Stimulated activated CD4-positive, alpha-beta T cell treated with anti-CD3 and anti-CD28 coated beads, Interleukin-2, amount 100 ng/mL, for 24 hours (primary cell): Measurements from ENCODE around the gene ZPR1.
"Not testable (repeated sequence)": the region's sequence is repeated elsewhere in the genome, so short reads cannot be mapped to it uniquely, and the experiment has no call there.

Source experiments
- DNase-seq, 2 donors: peaks; one replicate each; pipeline ENCODE4 v3.0.0-alpha.2; 2020

The ZPR1 gene

GRCh38 chr11:116823031-116823843 is 35.4 kb upstream of the ZPR1 start, which contains the start of gene APOA4:
Gene APOA4, minus strand, starts transcription at chr11:116823304. Its CDS starts 113 bp downstream, at chr11:116823191.
- no peak for DNase-seq

GRCh38 chr11:116822575-116822974 is 34.8 kb upstream of the ZPR1 start:
- no peak for DNase-seq

DNA sequence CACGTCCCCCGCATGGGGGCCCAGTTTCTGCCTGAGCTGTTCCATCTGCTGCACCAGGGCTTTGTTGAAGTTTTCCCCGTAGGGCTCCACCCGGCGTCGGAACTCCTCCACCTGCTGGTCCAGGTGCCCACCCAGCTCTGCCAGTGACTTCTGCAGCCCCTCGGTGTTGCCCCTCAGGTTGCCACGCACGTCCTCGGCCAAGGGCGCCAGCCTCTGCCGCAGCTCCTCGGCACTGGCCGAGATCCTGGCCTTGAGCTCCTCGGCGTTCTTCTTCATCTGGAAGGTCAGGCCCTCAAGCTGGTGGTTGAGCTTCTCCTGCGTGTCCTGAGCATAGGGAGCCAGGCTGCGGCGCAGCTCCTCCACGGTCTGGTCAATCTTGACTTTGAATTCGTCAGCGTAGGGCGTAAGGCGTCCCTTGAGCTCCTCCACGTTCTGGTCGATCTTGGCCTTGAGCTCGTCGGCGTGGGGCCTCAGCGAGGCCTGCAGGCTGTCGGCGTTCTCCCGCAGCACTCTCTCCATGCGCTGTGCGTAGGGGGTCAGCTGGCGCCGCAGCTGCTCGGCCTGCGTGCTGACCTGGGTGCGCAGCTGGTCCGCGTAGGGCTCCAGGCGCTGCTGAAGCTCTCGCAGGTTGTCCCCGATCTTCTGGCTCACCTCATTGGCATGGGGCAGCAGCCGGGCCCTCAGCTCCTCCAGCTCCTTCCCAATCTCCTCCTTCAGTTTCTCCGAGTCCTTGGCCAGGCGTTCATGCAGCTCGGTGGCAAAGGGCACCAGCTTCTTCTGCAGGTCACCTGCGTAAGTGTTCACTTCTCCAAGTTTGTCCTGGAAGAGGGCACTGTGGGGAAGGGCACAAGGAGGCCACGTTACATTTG is 33.5 kb upstream of the ZPR1 start:
- no peak for DNase-seq

- no peak for DNase-seq
Measured at GRCh38 chr11:116819049-116819448, 31.2 kb upstream of the ZPR1 start.

DNA sequence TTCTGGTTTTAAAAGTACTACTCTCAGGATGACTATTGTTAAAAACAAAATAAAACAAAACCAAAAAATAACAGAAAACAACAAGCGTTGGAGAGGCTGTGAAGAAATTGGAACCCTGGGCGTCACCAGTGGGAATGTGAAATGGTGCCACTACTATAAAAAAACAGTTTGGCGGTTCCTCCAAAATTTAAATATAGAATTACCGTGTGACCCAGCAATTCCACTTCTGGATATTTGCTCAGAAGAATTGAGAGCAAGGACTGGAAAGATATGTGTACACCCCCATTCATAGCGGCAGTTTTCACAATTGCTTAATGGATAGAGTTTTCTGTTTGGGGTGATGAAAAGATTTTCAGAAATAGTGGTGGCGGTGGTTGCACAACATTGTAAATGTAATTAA is 26.7 kb upstream of the ZPR1 start:
- no peak for DNase-seq

- no peak for DNase-seq
Measured at GRCh38 chr11:116813781-116814471, 26.1 kb upstream of the ZPR1 start.

- DNase-seq = no peak
Measured at GRCh38 chr11:116813170-116813569, 25.3 kb upstream of the ZPR1 start.

DNA sequence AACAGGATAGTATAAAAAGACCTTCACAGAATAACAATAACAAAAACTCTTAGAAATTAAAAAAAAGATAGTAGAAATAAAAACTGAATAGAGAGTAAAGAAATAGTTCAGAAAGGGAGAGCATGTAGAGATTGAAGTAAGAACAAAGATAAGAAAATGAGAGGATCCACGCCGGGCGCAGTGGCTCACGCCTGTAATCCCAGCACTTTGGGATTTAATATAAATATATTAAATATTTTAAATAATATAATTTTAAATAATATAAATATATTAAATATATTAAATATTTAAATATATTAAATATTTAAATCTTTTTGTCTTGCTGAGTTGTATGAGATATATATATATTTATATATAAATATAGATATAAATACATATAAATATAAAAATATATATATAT is 24.3 kb upstream of the ZPR1 start:
- DNase-seq = no peak

- no peak for DNase-seq
Measured at GRCh38 chr11:116811194-116811593, 23.4 kb upstream of the ZPR1 start.

DNA sequence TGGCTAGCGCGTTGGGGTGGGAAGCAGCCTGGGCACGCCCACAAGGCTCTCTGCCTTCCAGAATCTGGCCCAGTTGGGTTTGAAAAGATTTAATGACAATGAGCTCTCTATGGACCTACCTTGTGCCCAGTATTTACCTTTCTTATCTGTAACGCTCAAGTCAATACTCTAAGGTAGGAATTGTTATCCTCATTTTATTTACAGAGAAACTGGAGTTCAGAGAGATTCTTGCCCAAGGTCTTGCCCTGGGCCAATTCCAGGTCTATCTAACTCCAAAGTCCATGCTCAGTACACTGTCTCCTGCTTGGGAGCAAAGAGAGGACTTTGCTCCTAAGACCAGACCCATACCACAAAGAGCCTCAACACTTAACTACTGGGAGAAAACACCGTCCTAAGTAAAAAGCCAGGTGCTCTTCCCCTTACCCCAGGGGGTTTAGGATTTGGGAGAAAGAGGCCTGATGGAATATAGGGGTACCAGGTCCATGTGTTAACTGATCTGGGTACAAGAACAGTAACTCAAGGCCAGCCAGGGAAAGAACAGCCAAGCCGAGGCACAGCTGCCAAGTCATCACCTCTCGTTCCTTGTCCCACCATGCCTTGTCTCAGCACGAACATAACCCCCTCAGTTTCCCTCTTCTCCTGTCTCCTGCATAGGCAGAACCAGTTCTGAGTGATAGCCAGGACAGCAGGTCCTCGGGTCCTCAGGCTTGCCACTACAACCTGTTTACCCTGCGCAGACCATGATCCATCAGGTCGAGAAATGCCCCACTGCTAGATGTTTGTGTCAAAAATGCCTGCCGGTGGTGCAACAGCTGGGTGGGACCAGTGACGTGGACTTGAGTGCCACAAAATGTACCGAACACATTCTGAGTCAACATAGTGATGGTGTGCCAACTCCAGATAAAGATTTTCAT is 20.7 kb upstream of the ZPR1 start:
- no peak for DNase-seq

GRCh38 chr11:116807601-116808261 is 19.9 kb upstream of the ZPR1 start:
- DNase-seq = no peak

GRCh38 chr11:116804001-116804400 is 16.2 kb upstream of the ZPR1 start:
- DNase-seq = no peak

DNA sequence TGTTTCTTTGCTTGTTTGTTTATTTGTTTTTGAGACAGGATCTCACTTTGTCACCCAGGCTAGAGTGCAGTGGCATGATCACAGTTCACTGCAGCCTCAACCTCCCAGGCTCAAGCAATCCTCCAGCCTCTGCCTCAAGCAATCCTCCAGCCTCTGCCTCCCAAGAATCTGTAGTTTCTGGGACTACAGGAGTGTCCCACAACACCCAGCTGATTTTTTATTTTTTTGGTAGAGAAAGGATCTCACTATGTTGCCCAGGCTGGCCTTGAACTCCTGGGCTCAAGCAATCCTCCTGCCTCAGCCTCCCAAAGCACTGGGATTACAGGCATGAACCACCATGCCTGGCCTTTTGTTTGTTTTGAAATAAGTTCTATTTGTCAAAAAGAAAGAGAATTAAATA is 13.8 kb upstream of the ZPR1 start:
- not testable (repeated sequence) for DNase-seq

- no peak for DNase-seq
Measured at GRCh38 chr11:116800610-116801009, 12.8 kb upstream of the ZPR1 start.

DNA sequence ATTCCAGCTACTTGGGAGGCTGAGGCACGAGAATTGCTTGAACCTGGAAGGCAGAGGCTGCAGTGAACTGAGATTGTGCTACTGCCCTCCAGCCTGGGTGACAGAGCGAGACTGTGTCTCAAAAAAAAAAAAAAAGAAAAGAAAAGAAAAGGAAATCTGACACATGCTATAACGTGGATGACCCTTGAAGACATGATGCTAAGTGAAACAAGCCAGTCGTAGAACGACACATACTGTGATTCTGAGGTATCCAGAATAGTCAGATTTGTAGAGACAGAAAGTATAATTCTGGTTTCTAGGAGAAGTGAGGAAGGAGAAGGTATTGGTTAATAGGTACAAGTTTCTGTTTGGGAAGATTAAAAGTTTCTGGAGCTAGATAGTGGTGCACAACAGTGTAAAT is 10.5 kb upstream of the ZPR1 start:
- DNase-seq = no peak

DNA sequence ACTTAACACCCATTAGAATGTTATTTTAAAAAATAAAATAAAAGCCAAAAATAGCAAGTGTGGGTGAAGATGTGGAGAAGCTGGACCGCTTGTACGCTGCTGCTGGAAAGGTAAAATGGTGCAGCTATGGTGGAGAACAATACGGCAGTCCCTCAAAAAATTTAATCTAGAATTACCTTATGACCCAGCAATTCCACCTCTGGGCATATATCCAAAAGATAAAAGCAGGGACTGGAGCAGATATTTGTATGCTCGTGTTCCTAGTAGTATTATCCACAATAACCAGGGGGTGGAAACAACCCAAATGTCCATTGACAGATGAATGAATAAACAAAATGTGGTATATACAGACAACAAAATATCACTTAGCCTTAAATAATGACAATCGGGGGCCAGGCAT is 10.0 kb upstream of the ZPR1 start:
- no peak for DNase-seq

DNA sequence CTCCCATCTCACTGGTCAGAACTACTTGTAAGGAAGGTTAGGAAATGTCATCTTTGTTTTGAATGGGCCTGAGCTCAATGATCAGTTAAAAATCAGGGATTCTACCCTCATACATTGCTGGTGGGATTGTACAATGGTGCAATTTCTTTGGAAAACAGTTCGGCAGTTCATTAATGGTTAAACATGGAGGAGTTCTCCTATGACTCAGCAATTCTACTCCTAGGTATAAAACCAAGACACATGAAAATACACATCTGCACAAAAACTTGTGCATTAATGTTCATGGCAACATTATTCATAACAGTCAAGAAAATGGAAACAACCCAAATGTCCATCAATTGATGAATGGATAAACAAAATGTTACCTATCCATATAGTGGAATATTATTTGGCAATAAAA is 8.7 kb upstream of the ZPR1 start:
- DNase-seq = no peak

- no peak for DNase-seq
Measured at GRCh38 chr11:116794851-116795250, 7.0 kb upstream of the ZPR1 start.

GRCh38 chr11:116793772-116794097 is 5.9 kb upstream of the ZPR1 start:
- DNase-seq = no peak

DNA sequence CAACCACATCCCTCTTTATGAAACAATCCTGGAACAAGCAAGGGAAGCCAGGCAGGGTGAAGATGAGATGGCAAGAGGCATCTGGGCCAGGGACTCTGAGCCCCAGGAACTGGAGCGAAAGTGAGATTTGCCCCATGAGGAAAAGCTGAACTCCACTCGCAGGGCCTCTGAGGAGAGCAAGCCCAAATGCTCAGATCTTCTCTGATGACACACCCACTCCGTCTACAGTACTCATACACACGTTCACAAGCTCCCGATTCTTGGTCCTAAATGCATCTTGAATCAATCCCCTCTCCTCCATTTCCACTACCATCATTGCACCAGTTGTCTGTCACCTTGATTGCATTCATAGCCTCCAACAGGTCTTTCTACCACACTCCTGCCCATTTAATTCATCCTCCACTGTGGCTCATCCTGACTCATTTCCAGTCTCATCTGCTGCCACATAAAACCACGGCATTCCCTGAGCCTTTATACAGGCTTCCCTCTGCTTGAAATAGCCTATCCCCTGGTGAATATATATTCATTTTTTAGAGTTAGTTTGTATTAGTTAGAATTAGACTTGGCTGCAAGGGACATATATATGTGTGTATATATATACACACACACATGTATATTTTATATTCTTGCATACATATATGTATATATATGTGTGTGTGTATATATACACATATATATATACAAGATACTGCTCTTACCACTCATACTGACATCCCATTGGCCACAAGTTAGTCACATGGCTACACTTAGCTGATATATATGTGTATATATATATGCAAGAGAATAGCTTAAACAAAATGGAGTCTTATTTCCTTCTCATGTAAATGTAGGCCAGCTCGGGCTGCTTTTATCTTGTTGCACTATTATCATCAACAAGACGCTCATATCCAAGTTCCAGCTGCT is 5.3 kb upstream of the ZPR1 start:
- no peak for DNase-seq
